ENCODE measurements around the gene SQOR.
A peak's percentile ranks its signal among the peaks of the same experiment; 100 is the strongest.
"Not testable (repeated sequence)": the region's sequence is repeated elsewhere in the genome, so short reads cannot be mapped to it uniquely, and the experiment has no call there.

SQOR gene

GRCh38 chr15:45631776-45632175, 3.1 kb upstream of the SQOR start:
- DNase-seq (ENCODE audit: low spot score) = no peak

GRCh38 chr15:45635191-45635638, 386 bp downstream of the SQOR start:
- peak; percentile 26 for DNase-seq (ENCODE audit: low spot score)

- DNase-seq (ENCODE audit: low spot score) = no peak
Observed at GRCh38 chr15:45635763-45636292, 999 bp downstream of the SQOR start.

- DNase-seq (ENCODE audit: low spot score) = no peak
Observed at GRCh38 chr15:45637141-45637540, 2.3 kb downstream of the SQOR start.

- no peak for DNase-seq (ENCODE audit: low spot score)
Observed at GRCh38 chr15:45637552-45638033, 2.8 kb downstream of the SQOR start.

GRCh38 chr15:45640616-45641015, 5.8 kb downstream of the SQOR start:
- DNase-seq (ENCODE audit: low spot score) = no peak

GRCh38 chr15:45641374-45641781, 6.5 kb downstream of the SQOR start:
- DNase-seq (ENCODE audit: low spot score) = no peak

- DNase-seq (ENCODE audit: low spot score) = no peak
Observed at GRCh38 chr15:45641999-45642932, 7.4 kb downstream of the SQOR start.

GRCh38 chr15:45644437-45644836, 9.6 kb downstream of the SQOR start:
- no peak for DNase-seq (ENCODE audit: low spot score)

- DNase-seq (ENCODE audit: low spot score) = no peak
Observed at GRCh38 chr15:45645026-45645980, 10.5 kb downstream of the SQOR start.

- no peak for DNase-seq (ENCODE audit: low spot score)
Observed at GRCh38 chr15:45646220-45646619, 11.4 kb downstream of the SQOR start.

GRCh38 chr15:45647828-45648227, 13.0 kb downstream of the SQOR start:
- DNase-seq (ENCODE audit: low spot score) = no peak

GRCh38 chr15:45648521-45649200, 13.8 kb downstream of the SQOR start:
- DNase-seq (ENCODE audit: low spot score) = peak; percentile 15

- not testable (repeated sequence) for DNase-seq (ENCODE audit: low spot score)
Observed at GRCh38 chr15:45650007-45650406, 15.2 kb downstream of the SQOR start.

GRCh38 chr15:45650889-45651525, 16.2 kb downstream of the SQOR start:
- no peak for DNase-seq (ENCODE audit: low spot score)

- no peak for DNase-seq (ENCODE audit: low spot score)
Observed at GRCh38 chr15:45653702-45654424, 19.0 kb downstream of the SQOR start.

GRCh38 chr15:45654749-45655148, 19.9 kb downstream of the SQOR start:
- DNase-seq (ENCODE audit: low spot score) = no peak

- no peak for DNase-seq (ENCODE audit: low spot score)
Observed at GRCh38 chr15:45657254-45657653, 22.4 kb downstream of the SQOR start.

- no peak for DNase-seq (ENCODE audit: low spot score)
Observed at GRCh38 chr15:45657764-45658545, 23.1 kb downstream of the SQOR start.

Measured in SW480 (cell line).